ENCODE data around the gene SYT1. TPM values are rescaled to one million over a fixed set of nuclear protein-coding genes. Genes with fewer than 3 reads are reported as not detected.

Gene SYT1
- total RNA-seq, 2 experiments from 2014 or later, result not detected

GRCh38 chr12:79048962-79049361 lies 184.4 kb downstream of the SYT1 start:
- POLR2A ChIA-PET, result no interaction called here
- Histone ChIP-seq H3K4me3 (ENCODE audit: low read length) (no peak overlapping the region), H3K36me3 (ENCODE audit: insufficient read depth, low read length) (no peaks in the 10 kb centered on the region), H3K27me3 (ENCODE audit: control insufficient read depth in 1 of 2, insufficient read depth in 2 of 2, low read length in 2 of 2) (no peaks in the 10 kb centered on the region), H3K4me1 (ENCODE audit: insufficient read depth, low read length) (no peaks in the 10 kb centered on the region), H3K27ac (ENCODE audit: low read depth in 1 of 2, low read length in 2 of 2) (no peak overlapping the region), H3K9me3 (ENCODE audit: control insufficient read depth in 1 of 2, insufficient read depth in 1 of 2, low read length in 2 of 2) (peaks cover 0 to 6% of the 10 kb centered on the region in 2 experiments)
- ATAC-seq (ENCODE audit: poor library complexity) (no peak), DNase-seq (no peak)
- no peaks in the 10 kb centered on the region for H3K27me3 Mint-ChIP-seq
- CTCF ChIA-PET, result no interaction called here
- H3K27ac Mint-ChIP-seq, result no peak overlapping the region
- no peaks in the 10 kb centered on the region for H3K36me3 Mint-ChIP-seq (ENCODE audit: low read depth)
- no peak for TF ChIP-seq CTCF (IDR thresholded peaks at IDR 0.05)
- intact Hi-C loops (cut with DNase I, micrococcal nuclease), result no loop called here
- H3K4me1 Mint-ChIP-seq (ENCODE audit: low read depth), result no peaks in the 10 kb centered on the region
- H3K9me3 Mint-ChIP-seq, result peaks cover 2% of the 10 kb centered on the region
- H3K4me3 Mint-ChIP-seq, result no peak overlapping the region

- peaks cover 2% of the 10 kb centered on the region for H3K9me3 Mint-ChIP-seq
These were observed 188.8 kb downstream of the SYT1 start for GRCh38 chr12:79053394-79053793.

GRCh38 chr12:79055926-79056674 lies 191.5 kb downstream of the SYT1 start:
- ChIA-PET POLR2A (no interaction called here), CTCF (no interaction called here)
- ATAC-seq (ENCODE audit: poor library complexity), result no peak
- H3K9me3 Mint-ChIP-seq, result peaks cover 2% of the 10 kb centered on the region
- intact Hi-C loops (cut with DNase I, micrococcal nuclease), result no loop called here
- H3K36me3 ChIP-seq (ENCODE audit: insufficient read depth, low read length), result no peaks in the 10 kb centered on the region
- no peak overlapping the region for H3K4me3 Mint-ChIP-seq
- no peaks in the 10 kb centered on the region for H3K4me1 ChIP-seq (ENCODE audit: insufficient read depth, low read length)
- TF ChIP-seq CTCF (IDR thresholded peaks at IDR 0.05), result no peak
- H3K27ac ChIP-seq (ENCODE audit: low read depth in 1 of 2, low read length in 2 of 2), result no peak overlapping the region
- H3K9me3 ChIP-seq (ENCODE audit: control insufficient read depth in 1 of 2, insufficient read depth in 1 of 2, low read length in 2 of 2), result no peaks in the 10 kb centered on the region
- no peak for DNase-seq
- no peaks in the 10 kb centered on the region for H3K36me3 Mint-ChIP-seq (ENCODE audit: low read depth)
- H3K4me3 ChIP-seq (ENCODE audit: low read length), result no peak overlapping the region
- no peaks in the 10 kb centered on the region for H3K4me1 Mint-ChIP-seq (ENCODE audit: low read depth)
- no peak overlapping the region for H3K27ac Mint-ChIP-seq
- no peaks in the 10 kb centered on the region for H3K27me3 Mint-ChIP-seq
- H3K27me3 ChIP-seq (ENCODE audit: control insufficient read depth in 1 of 2, insufficient read depth in 2 of 2, low read length in 2 of 2), result no peaks in the 10 kb centered on the region

More at GRCh38 chr12:79053394-79053793, 188.8 kb downstream of the SYT1 start:
- Histone ChIP-seq H3K9me3 (ENCODE audit: control insufficient read depth in 1 of 2, insufficient read depth in 1 of 2, low read length in 2 of 2) (no peaks in the 10 kb centered on the region), H3K4me1 (ENCODE audit: insufficient read depth, low read length) (no peaks in the 10 kb centered on the region), H3K27me3 (ENCODE audit: control insufficient read depth in 1 of 2, insufficient read depth in 2 of 2, low read length in 2 of 2) (no peaks in the 10 kb centered on the region), H3K36me3 (ENCODE audit: insufficient read depth, low read length) (no peaks in the 10 kb centered on the region), H3K4me3 (ENCODE audit: low read length) (no peak overlapping the region), H3K27ac (ENCODE audit: low read depth in 1 of 2, low read length in 2 of 2) (no peak overlapping the region)
- ChIA-PET POLR2A (no interaction called here), CTCF (no interaction called here)
- no peaks in the 10 kb centered on the region for H3K27me3 Mint-ChIP-seq
- no peaks in the 10 kb centered on the region for H3K4me1 Mint-ChIP-seq (ENCODE audit: low read depth)
- H3K4me3 Mint-ChIP-seq, result no peak overlapping the region
- DNase-seq, result no peak
- no peak for ATAC-seq (ENCODE audit: poor library complexity)
- no peak for TF ChIP-seq CTCF (IDR thresholded peaks at IDR 0.05)
- H3K36me3 Mint-ChIP-seq (ENCODE audit: low read depth), result no peaks in the 10 kb centered on the region
- intact Hi-C loops (cut with DNase I, micrococcal nuclease), result no loop called here
- no peak overlapping the region for H3K27ac Mint-ChIP-seq
